Right ventricle myocardium superior (tissue), 1 donor: ENCODE results near the gene FUNDC1. TPM values are rescaled to one million over a fixed set of nuclear protein-coding genes. Genes with fewer than 3 reads are reported as not detected.

ENCODE experiments used
- ATAC-seq: fragments of 200-7000 bp; cut with Tn5 transposase; one replicate; pipeline ENCODE4 v1.9.1; 2020; ENCODE audit warnings: mild to moderate bottlenecking; ENCODE audit not compliant: poor library complexity
- DNase-seq: peaks from one replicate; pipeline ENCODE4 v3.0.0-alpha.2; 2020
- intact Hi-C: fragments of 100-400 bp; cut with DNase I; formaldehyde crosslinking; loops from one replicate; pipeline ENCODE4 v1.11.2; 2022
- total RNA-seq: library from RNA; stranded (reverse); fragmentation: NEBNext Ultra II Directional; extraction: Animal tissue kit (Norgen Biotek cat#: 25700); gene quantifications from one replicate; pipeline ENCODE4 v1.2.1, GENCODE V29; 2021
- donor health status: DM: no; HTN: yes; CAD: no; lungs with severe emphysema.

Gene FUNDC1
- total RNA-seq, 1 donor from 2014 or later, result 23.3 TPM

- DNase-seq (no peak), ATAC-seq (no peak)
- intact Hi-C loops, result no loop called here
Observed at GRCh38 chrX:44484607-44485146, 58.0 kb downstream of the FUNDC1 start.

DNA sequence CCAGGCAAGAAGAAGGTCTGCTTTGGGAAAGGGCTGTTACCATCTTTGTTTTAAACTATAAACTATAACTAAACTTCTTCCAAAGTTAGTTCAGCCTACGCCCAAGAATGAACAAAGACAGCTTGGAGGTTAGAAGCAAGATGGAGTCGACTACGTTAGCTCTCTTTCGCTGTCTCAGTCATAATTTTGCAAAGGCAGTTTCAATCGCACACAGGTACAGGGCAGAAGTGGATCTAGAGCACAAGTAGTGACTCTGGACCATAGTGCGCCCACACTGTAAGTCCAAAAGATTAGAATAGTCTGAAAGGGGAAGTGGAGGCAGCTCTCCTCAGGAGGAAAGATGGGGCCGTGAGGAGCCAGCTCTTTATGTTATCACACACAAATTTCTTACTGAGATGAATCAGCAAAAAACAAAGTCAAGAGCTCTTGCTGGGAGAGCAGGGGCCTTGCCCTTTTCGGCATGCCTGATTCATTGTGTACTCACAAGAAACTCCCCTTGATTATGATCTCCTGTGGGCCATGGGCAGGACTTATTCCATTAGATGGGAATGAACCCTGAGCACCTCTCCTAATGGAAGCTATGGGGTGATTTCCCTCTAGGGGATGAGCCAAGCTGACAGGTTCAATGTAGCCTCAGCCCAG, 58.6 kb downstream of the FUNDC1 start:
- intact Hi-C loops, result no loop called here
- DNase-seq (no peak), ATAC-seq (no peak)

DNA sequence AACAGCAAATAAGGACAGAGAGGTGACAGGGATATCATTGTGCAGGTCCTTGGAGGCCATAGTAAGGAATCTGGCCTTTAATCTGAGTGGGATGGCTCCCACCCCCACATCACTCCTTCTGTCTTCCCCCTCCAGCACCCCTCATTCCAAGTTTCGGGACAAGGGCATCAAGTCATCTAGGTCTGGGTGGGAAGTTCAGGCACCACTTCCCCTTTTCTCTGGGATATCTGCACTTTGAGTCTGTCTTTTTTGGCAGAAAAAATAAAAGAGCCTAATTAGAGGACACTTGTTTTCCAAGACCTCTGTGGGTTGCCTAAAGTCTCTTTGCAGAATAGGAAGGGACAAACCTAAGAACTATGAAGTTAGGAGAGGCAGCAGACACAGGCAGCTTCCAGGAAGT, 60.1 kb downstream of the FUNDC1 start:
- ATAC-seq (no peak), DNase-seq (no peak)
- intact Hi-C loops, result no loop called here

GRCh38 chrX:44480591-44480990, 62.1 kb downstream of the FUNDC1 start:
- intact Hi-C loops, result no loop called here
- DNase-seq, result no peak
- ATAC-seq, result no peak

DNA sequence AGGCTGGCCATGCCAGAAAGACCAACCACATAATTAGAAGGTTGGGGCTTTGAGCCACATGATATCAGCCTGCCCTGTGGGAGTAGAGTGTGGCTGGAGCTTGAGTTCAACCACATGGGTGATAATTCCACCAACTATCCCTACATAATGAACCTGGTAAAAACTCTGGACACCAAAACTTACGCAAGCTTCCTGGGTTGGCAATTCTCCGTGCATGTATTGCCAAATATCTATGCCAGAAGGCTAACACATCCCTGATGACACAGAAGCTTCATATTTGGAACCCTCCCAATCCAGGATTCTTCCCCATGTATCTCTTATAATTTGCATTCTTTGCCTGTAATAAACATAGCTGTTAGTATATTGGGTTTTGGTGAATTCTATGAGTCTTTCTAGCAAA, 68.2 kb downstream of the FUNDC1 start:
- ATAC-seq (no peak), DNase-seq (no peak)
- intact Hi-C loops, result no loop called here

Other genes with a start within 250 kb of the FUNDC1 start
- gene EFHC2, start 199.2 kb downstream of the FUNDC1 start, total RNA-seq, result 18.0 TPM